ENCODE results near the gene USH1C.

- TF ChIP-seq EZH2phosphoT487 (IDR thresholded peaks at IDR 0.05; ENCODE audit: insufficient read depth, low read depth) (no peak), EZH2 (IDR thresholded peaks at IDR 0.05; ENCODE audit: insufficient read depth, poor library complexity, severe bottlenecking) (no peak)
Measured at GRCh38 chr11:17528181-17528691, 16.0 kb downstream of the USH1C start.
